MM.1S (cell line): ENCODE data around the gene KCNIP4.

Source experiments
- CTCF ChIP-seq: fragments of 300-600 bp; sonication (generic); IDR thresholded peaks from 2 replicates; pipeline ENCODE4 v1.5.1; 2016; ENCODE audit warnings: antibody characterized with exemption, low read length, mixed read lengths
- EZH2 ChIP-seq: fragments of 300-600 bp; sonication (generic); optimal IDR thresholded peaks from 2 replicates; pipeline ENCODE3; 2017; ENCODE audit warnings: low read depth, mild to moderate bottlenecking, antibody characterized with exemption, low read length, mixed read lengths

- no peak for TF ChIP-seq EZH2
- TF ChIP-seq CTCF = no peak
Observed at GRCh38 chr4:21195682-21196081, 752.9 kb downstream of the KCNIP4 start.
